ENCODE data around the gene CAMSAP3.

CAMSAP3 gene

GRCh38 chr19:7655581-7655980 is 59.9 kb downstream of the CAMSAP3 start:
- TF ChIP-seq CTCF (IDR thresholded peaks at IDR 0.05) (no peak), ZFX (IDR thresholded peaks at IDR 0.05; ENCODE audit: borderline replicate concordance) (no peak)

GRCh38 chr19:7657131-7657751 is 61.6 kb downstream of the CAMSAP3 start:
- H3K27ac ChIP-seq = no peak overlapping the region
- TF ChIP-seq CTCF (IDR thresholded peaks at IDR 0.05) = no peak
- no peak for TF ChIP-seq ZFX (IDR thresholded peaks at IDR 0.05; ENCODE audit: borderline replicate concordance)

More at GRCh38 chr19:7655581-7655980, 59.9 kb downstream of the CAMSAP3 start:
- no peak overlapping the region for H3K27ac ChIP-seq

GRCh38 chr19:7658219-7658686 is 62.6 kb downstream of the CAMSAP3 start:
- no peak overlapping the region for H3K27ac ChIP-seq
- TF ChIP-seq ZFX (IDR thresholded peaks at IDR 0.05; ENCODE audit: borderline replicate concordance) = no peak
- no peak for TF ChIP-seq CTCF (IDR thresholded peaks at IDR 0.05)

- TF ChIP-seq ZFX (IDR thresholded peaks at IDR 0.05; ENCODE audit: borderline replicate concordance) (no peak), CTCF (IDR thresholded peaks at IDR 0.05) (no peak)
- H3K27ac ChIP-seq = no peak overlapping the region
Observed at GRCh38 chr19:7661744-7662538, 66.3 kb downstream of the CAMSAP3 start.

GRCh38 chr19:7662657-7663056 is 67.0 kb downstream of the CAMSAP3 start:
- no peak for TF ChIP-seq CTCF (IDR thresholded peaks at IDR 0.05)
- no peak for TF ChIP-seq ZFX (IDR thresholded peaks at IDR 0.05; ENCODE audit: borderline replicate concordance)
- no peak overlapping the region for H3K27ac ChIP-seq

- TF ChIP-seq ZFX (IDR thresholded peaks at IDR 0.05; ENCODE audit: borderline replicate concordance) (no peak), CTCF (IDR thresholded peaks at IDR 0.05) (no peak)
- no peak overlapping the region for H3K27ac ChIP-seq
Observed at GRCh38 chr19:7663706-7664105, 68.0 kb downstream of the CAMSAP3 start.

- H3K27ac ChIP-seq = no peak overlapping the region
- TF ChIP-seq CTCF (IDR thresholded peaks at IDR 0.05) (no peak), ZFX (IDR thresholded peaks at IDR 0.05; ENCODE audit: borderline replicate concordance) (no peak)
Observed at GRCh38 chr19:7665076-7665475, 69.4 kb downstream of the CAMSAP3 start.
